ENCODE measurements around the gene CEBPE.

CEBPE gene

DNA sequence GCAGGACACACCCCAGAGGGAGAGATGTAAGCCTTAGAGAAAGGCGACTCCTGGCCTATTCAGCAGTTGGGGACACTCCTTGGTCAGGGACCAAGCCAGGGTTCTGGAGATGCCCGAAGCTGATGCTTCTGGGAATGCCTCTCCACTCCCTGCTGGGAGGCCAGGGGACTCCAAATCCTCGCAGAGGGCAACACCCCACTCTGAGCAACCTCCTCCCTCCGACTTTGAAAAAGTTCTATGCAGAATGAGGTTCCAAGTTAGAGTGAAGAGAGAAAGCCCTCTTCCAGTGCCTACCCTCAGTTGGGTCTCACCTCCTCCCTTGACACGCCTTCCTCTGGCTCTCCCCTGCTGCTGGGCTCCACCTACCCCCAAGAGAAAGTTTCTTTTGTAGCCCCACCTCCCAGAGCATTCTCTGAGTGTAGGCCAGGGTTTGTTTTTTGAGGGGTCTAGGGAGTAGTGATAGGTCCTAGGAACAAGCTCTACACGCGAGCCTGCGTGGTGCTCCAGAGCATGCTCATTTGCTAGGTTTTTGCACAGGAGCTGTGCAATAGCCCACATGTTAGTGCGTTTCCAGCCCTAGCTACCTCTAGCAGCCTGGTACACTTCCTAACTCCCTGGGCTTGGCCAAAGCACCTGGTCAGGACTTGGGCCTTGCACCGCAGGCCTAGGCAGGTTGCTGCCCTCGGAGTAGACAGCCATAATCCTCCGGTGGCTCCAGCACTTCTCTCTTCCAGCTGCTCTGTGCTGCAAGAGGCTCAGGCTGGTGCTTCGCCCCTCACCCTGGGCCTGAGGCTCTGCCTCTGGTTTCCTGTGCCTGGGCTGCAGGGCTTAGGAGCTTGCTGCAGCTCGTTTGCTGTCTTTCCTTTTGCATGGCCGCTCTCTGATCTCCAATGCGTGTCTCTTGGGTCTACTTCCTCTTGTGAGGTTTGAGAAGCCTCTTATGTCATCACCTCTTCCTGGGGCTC is 590 bp upstream of the CEBPE start:
- ChIA-PET POLR2A (interaction anchor here (1.0 kb wide), 1 partner anchor 24 kb away, joined by 3 read pairs; the partner anchor contains the start of genes ACIN1 and C14orf119), CTCF (interaction anchor here (0.8 to 8.8 kb wide), 29 partner anchors 9 to 441 kb away, joined by 3 to 164 read pairs (median 6); partner anchors contain the start of genes ACIN1, C14orf119, HOMEZ and SLC7A8)
- DNase-seq (ENCODE audit: extremely low spot score): peak; percentile 53
- TF ChIP-seq CTCF (IDR thresholded peaks at IDR 0.05; ENCODE audit: control extremely low read depth, extremely low read depth, low read depth, missing control alignments): no peak

DNA sequence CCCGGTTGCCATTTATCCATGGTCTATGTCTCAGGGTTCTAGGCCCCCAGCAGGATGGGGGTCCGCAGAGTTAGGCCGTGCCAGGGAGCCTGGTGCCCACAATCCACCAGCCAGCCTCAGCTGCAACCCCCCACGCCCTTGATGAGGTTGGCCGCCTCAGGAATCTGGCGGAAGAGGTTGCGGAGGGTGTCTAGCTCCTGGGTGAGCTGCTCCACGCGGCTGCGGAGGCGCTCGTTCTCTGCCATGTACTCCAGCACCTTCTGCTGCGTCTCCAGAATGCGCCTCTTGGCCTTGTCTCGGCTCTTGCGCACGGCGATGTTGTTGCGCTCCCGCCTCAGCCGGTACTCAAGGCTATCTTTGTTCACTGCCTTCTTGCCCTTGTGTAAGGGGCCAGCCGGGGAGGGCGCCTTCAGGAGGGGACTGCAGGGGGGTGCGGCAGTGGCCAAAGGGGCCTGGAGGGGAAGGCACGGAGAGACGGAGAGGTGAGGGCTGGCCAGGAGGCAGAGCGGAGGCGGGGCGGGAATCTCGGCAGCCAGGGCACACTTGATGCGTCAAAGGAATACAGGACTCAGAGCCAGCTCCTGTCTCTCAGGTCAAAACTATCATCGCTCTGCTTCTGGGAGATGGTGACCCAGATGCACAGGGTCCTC is 1.6 kb downstream of the CEBPE start:
- ChIA-PET POLR2A (no interaction called here), CTCF (interaction anchor here (0.8 to 8.8 kb wide), 3 partner anchors 7 to 263 kb away, joined by 3 to 164 read pairs (median 47); partner anchors contain the start of gene SLC7A8)
- TF ChIP-seq CTCF (IDR thresholded peaks at IDR 0.05; ENCODE audit: control extremely low read depth, extremely low read depth, low read depth, missing control alignments): no peak
- no peak for DNase-seq (ENCODE audit: extremely low spot score)

DNA sequence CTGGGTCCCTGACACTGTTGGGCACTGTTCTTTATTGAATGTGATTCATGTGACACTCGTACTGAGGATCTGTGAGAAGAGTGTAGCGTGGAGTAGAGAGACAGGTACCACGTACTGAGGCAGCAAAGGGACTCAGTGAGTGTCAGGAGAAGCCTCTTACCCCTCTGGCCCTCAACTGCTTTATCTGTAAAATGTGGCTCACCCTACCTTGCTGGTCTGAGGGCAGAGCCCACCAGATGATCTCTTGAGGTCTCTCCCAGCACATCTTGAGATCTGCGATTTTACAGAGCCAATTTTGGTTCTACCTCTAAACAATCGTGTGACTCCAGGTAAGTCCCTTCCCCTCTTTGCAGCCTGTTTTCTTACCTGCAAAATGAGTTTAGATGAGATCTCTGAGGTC is 3.1 kb downstream of the CEBPE start:
- no peak for TF ChIP-seq CTCF (IDR thresholded peaks at IDR 0.05; ENCODE audit: control extremely low read depth, extremely low read depth, low read depth, missing control alignments)
- CTCF ChIA-PET: no interaction called here
- no peak for DNase-seq (ENCODE audit: extremely low spot score)
- POLR2A ChIA-PET: no interaction called here

DNA sequence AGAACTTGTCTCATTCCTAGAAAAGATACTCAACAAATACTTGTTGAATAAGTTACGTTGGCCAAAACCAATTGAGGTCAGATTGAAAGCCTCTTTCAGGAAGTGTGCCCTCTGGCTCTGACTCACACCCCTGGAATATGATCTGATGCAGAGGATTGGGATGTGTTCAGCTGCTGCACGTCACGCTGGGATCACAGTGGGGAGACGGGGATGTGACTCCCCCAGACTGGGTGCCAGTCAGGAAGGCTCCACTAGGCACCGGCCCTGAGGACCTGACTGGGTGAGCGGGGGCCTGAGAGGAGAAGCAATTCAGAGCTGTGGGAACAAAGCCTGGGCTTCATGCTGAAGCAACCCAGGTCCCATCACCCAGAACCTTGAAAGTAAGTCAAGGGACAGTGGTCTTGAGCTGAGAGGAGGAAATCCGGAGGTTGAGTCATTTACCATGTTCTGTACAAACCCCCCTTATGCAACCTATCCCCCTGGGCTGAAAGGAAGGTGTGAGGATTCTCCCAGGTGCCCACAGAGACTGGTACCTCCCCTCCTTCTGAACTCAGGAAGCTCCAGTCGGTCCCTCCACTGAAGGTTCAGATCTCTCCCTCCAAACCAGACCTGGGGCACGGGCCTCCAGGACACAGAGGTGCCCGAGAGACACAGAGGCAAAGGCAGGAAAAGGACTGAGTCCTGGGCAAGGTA is 3.9 kb downstream of the CEBPE start:
- ChIA-PET CTCF (no interaction called here), POLR2A (no interaction called here)
- TF ChIP-seq CTCF (IDR thresholded peaks at IDR 0.05; ENCODE audit: control extremely low read depth, extremely low read depth, low read depth, missing control alignments): no peak
- DNase-seq (ENCODE audit: extremely low spot score): no peak

GRCh38 chr14:23114669-23115038 is 4.4 kb downstream of the CEBPE start:
- ChIA-PET POLR2A (no interaction called here), CTCF (no interaction called here)
- TF ChIP-seq CTCF (IDR thresholded peaks at IDR 0.05; ENCODE audit: control extremely low read depth, extremely low read depth, low read depth, missing control alignments): no peak

DNA sequence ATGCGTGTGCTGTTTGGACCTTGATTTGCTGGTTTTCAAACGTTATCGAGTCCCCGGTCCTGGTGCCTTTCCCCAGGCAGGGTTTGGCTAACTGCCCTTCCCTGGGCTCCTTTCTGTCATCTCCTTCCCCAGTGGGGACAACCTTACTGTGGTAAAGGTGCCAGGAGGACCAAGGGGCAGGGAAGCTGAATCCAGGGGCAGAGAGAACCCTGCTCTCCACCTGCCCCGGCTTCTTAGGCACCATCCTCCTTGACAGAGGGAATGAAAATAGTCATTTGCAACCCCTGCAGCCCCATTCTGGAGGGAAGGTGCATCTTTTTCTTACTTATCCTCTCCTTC is 5.0 kb downstream of the CEBPE start:
- DNase-seq (ENCODE audit: extremely low spot score): no peak
- CTCF ChIA-PET: interaction anchor here (1.4 kb wide), 1 partner anchor 59 kb away, joined by 3 read pairs; no protein-coding TSS in a partner anchor
- TF ChIP-seq CTCF (IDR thresholded peaks at IDR 0.05; ENCODE audit: control extremely low read depth, extremely low read depth, low read depth, missing control alignments): no peak
- POLR2A ChIA-PET: no interaction called here

More at GRCh38 chr14:23114669-23115038, 4.4 kb downstream of the CEBPE start:
- DNase-seq (ENCODE audit: extremely low spot score): no peak

All from GM10248 (cell line).